H1 (cell line): ENCODE data around the gene TPM2. TPM values are rescaled to one million over a fixed set of nuclear protein-coding genes. Genes with fewer than 3 reads are reported as not detected.

Source experiments
- CTCF ChIA-PET: fragments of 300-600 bp; sonication (Branson Sonifier 250); formaldehyde crosslinking; loops from one replicate; lab custom pipeline; 2021; ENCODE audit not compliant: partially characterized antibody; lab: Charles Lee
- POLR2A ChIA-PET: fragments of 300-600 bp; sonication (Branson Sonifier 250); formaldehyde crosslinking; loops from one replicate; lab custom pipeline; 2021; ENCODE audit warnings: inconsistent platforms; ENCODE audit not compliant: partially characterized antibody; lab: Charles Lee
- DNase-seq, 2 experiments: peaks; one replicate each; pipeline versions ENCODE4 v3.0.0 to v3.0.0-alpha.2; 2010 to 2022; ENCODE audit warnings: low spot score in 2 of 2, low read depth in 1 of 2, mixed read lengths in 1 of 2
- FAIRE-seq: peaks from 2 replicates; lab custom pipeline; 2011; peaks lifted over from hg19 to GRCh38; lab: Jason Lieb, UNC
- H2AFZ ChIP-seq: 2 replicates; pipeline ENCODE4 v1.8.1; 2012; ENCODE audit warnings: low read length, inconsistent platforms
- H2AK5ac ChIP-seq: 2 replicates; pipeline ENCODE4 v1.6.1; 2013; ENCODE audit warnings: low read depth, low read length
- H2BK120ac ChIP-seq: replicated peaks from 2 replicates; pipeline ENCODE3; 2013; ENCODE audit warnings: low read depth, low read length, inconsistent platforms
- H2BK12ac ChIP-seq: 2 replicates; pipeline ENCODE4 v1.6.1; 2013; ENCODE audit warnings: low read depth, low read length
- H2BK15ac ChIP-seq: 2 replicates; pipeline ENCODE4 v1.6.1; 2013; ENCODE audit warnings: low read length
- H2BK20ac ChIP-seq: 2 replicates; pipeline ENCODE4 v1.6.1; 2013; ENCODE audit warnings: low read length
- H2BK5ac ChIP-seq: 2 replicates; pipeline ENCODE4 v1.6.1; 2013; ENCODE audit warnings: low read depth, low read length
- H3K14ac ChIP-seq: 2 replicates; pipeline ENCODE4 v1.6.1; 2013; ENCODE audit warnings: inconsistent platforms; ENCODE audit not compliant: insufficient read length
- H3K18ac ChIP-seq: 2 replicates; pipeline ENCODE4 v1.6.1; 2013; ENCODE audit warnings: low read length; ENCODE audit errors: extremely low read depth
- H3K23ac ChIP-seq: 2 replicates; pipeline ENCODE4 v1.6.1; 2013; ENCODE audit warnings: inconsistent platforms; ENCODE audit not compliant: insufficient read length
- H3K23me2 ChIP-seq: 2 replicates; pipeline ENCODE4 v1.6.1; 2013; ENCODE audit warnings: low read depth, low read length
- H3K27ac ChIP-seq: 2 replicates; pipeline ENCODE4 v1.6.1; 2011; ENCODE audit warnings: low read depth, low read length, inconsistent platforms
- H3K27me3 ChIP-seq, 4 experiments: replicated peaks in 1 of 4; 1 replicate in 1 of 4; 2 replicates in 3 of 4; pipeline versions ENCODE4 v1.6.1 to v1.8.1; 2011 to 2013; ENCODE audit warnings: low read length in 3 of 4, mild to moderate bottlenecking in 3 of 4, inconsistent platforms in 2 of 4, mixed read lengths in 2 of 4, moderate library complexity in 1 of 4; ENCODE audit not compliant: control insufficient read depth in 3 of 4, insufficient read depth in 3 of 4; ENCODE audit errors: extremely low read depth in 1 of 4
- H3K36me3 ChIP-seq, 4 experiments: 2 replicates each; pipeline versions ENCODE4 v1.6.1 to v1.8.1; 2011 to 2013; ENCODE audit warnings: mild to moderate bottlenecking in 4 of 4, low read length in 3 of 4, moderate library complexity in 2 of 4, control low read depth in 1 of 4, inconsistent platforms in 1 of 4; ENCODE audit not compliant: insufficient read depth in 4 of 4, control insufficient read depth in 2 of 4
- H3K4ac ChIP-seq: replicated peaks from 2 replicates; pipeline ENCODE3; 2013; ENCODE audit warnings: low read length, low read depth, mixed read lengths, inconsistent platforms; ENCODE audit not compliant: insufficient read length
- H3K4me1 ChIP-seq, 4 experiments: replicated peaks in 1 of 4; 1 replicate in 1 of 4; 2 replicates in 3 of 4; pipeline versions ENCODE4 v1.6.1 to v1.8.1; 2011 to 2013; ENCODE audit warnings: low read length in 3 of 4, inconsistent platforms in 2 of 4, mixed read lengths in 1 of 4; ENCODE audit not compliant: insufficient read depth in 4 of 4, control insufficient read depth in 3 of 4
- H3K4me2 ChIP-seq, 2 experiments: 2 replicates each; pipeline versions ENCODE4 v1.6.1 to v1.8.1; 2011 to 2013; ENCODE audit warnings: low read depth in 2 of 2, low read length in 2 of 2, control low read depth in 1 of 2, inconsistent platforms in 1 of 2, mild to moderate bottlenecking in 1 of 2; ENCODE audit not compliant: insufficient read depth in 1 of 2
- H3K4me3 ChIP-seq, 4 experiments: fragments of 200-600, 300-600 bp in 1 of 4; sonication (generic), shearing (Covaris generic), sonication (Bioruptor Twin) in 1 of 4; 2 replicates each; pipeline versions ENCODE4 v1.5.1 to v1.8.1; 2011 to 2016; ENCODE audit warnings: low read length in 4 of 4, low read depth in 3 of 4, control low read depth in 2 of 4, inconsistent platforms in 2 of 4, mild to moderate bottlenecking in 2 of 4, mixed read lengths in 1 of 4, moderate library complexity in 1 of 4; ENCODE audit not compliant: insufficient read depth in 2 of 4; ENCODE audit errors: extremely low read depth in 1 of 4
- H3K56ac ChIP-seq: replicated peaks from 2 replicates; pipeline ENCODE3; 2013; ENCODE audit warnings: low read depth, mild to moderate bottlenecking, mixed read lengths, low read length, inconsistent platforms; ENCODE audit not compliant: insufficient read length
- H3K79me1 ChIP-seq: 2 replicates; pipeline ENCODE4 v1.6.1; 2013; ENCODE audit warnings: low read depth, low read length, control low read depth
- H3K79me2 ChIP-seq, 2 experiments: 2 replicates each; pipeline versions ENCODE4 v1.6.1 to v1.8.1; 2012 to 2013; ENCODE audit warnings: low read length in 2 of 2, mild to moderate bottlenecking in 2 of 2, inconsistent platforms in 1 of 2; ENCODE audit not compliant: insufficient read depth in 2 of 2, control insufficient read depth in 1 of 2
- H3K9ac ChIP-seq, 4 experiments: replicated peaks in 1 of 4; 1 replicate in 1 of 4; 2 replicates in 3 of 4; pipeline versions ENCODE4 v1.6.1 to v1.8.1; 2011 to 2013; ENCODE audit warnings: low read depth in 3 of 4, low read length in 3 of 4, control low read depth in 2 of 4, mild to moderate bottlenecking in 2 of 4, moderate library complexity in 2 of 4, inconsistent platforms in 1 of 4; ENCODE audit errors: extremely low read depth in 1 of 4
- H3K9me3 ChIP-seq, 2 experiments: 2 replicates each; pipeline versions ENCODE4 v1.6.1 to v1.8.1; 2012 to 2013; ENCODE audit warnings: mild to moderate bottlenecking in 2 of 2, moderate library complexity in 2 of 2, control low read depth in 1 of 2, inconsistent platforms in 1 of 2, low read depth in 1 of 2, low read length in 1 of 2, mixed read lengths in 1 of 2; ENCODE audit not compliant: insufficient read depth in 2 of 2
- H4K20me1 ChIP-seq, 2 experiments: replicated peaks in 1 of 2; 2 replicates each; pipeline versions ENCODE3 to v1.8.1; 2011 to 2013; ENCODE audit warnings: inconsistent platforms in 2 of 2, low read length in 2 of 2, mild to moderate bottlenecking in 1 of 2; ENCODE audit not compliant: insufficient read depth in 2 of 2, control insufficient read depth in 1 of 2
- H4K5ac ChIP-seq: 2 replicates; pipeline ENCODE4 v1.6.1; 2013; ENCODE audit warnings: low read length, low read depth, mixed read lengths, inconsistent platforms; ENCODE audit not compliant: insufficient read length
- H4K8ac ChIP-seq: 2 replicates; pipeline ENCODE4 v1.8.0; 2013; ENCODE audit warnings: mild to moderate bottlenecking, moderate library complexity, low read length, inconsistent platforms; ENCODE audit not compliant: insufficient read depth; ENCODE audit errors: extremely low read depth
- H4K91ac ChIP-seq: replicated peaks from 2 replicates; pipeline ENCODE3; 2013; ENCODE audit warnings: low read length, mixed read lengths, inconsistent platforms; ENCODE audit not compliant: insufficient read length
- POLR2AphosphoS5 ChIP-seq: IDR thresholded peaks from 2 replicates; pipeline ENCODE4 v1.6.1; 2011; ENCODE audit warnings: low read depth, low read length
- RBBP5 ChIP-seq: IDR thresholded peaks from 2 replicates; pipeline ENCODE4 v1.7.1; 2012; ENCODE audit warnings: low read depth, mild to moderate bottlenecking, inconsistent platforms, low read length, moderate library complexity, borderline replicate concordance
- WGBS, 2 experiments: shearing (Covaris generic) in 1 of 2; methylation state at CpG; one replicate each; pipeline versions ENCODE4 v1.1.6 to v1.1.7; 2013 to 2015; ENCODE audit warnings: low lambda C conversion rate in 2 of 2, mixed read lengths in 2 of 2, inconsistent platforms in 1 of 2, low coverage in 1 of 2, missing lambda C conversion rate in 1 of 2; ENCODE audit not compliant: insufficient replicate concordance in 2 of 2, insufficient coverage in 1 of 2, insufficient read length in 1 of 2; ENCODE audit errors: extremely low coverage in 1 of 2, missing lambda C conversion rate in 1 of 2; 5-methylcytosine and 5-hydroxymethylcytosine counted together
- polyA plus RNA-seq, 7 experiments: library from polyadenylated mRNA; depleted of rRNA in 3 of 7; stranded (reverse) in 5 of 7; unstranded in 2 of 7; fragments of >200 nt in 5 of 7; fragments of 200-250 nt in 2 of 7; gene quantifications; 1 replicate in 5 of 7; 2 replicates in 1 of 7; 4 replicates in 1 of 7; pipeline versions ENCODE4 v1.2.1 to v1.2.3, GENCODE V29; 2011 to 2013; ENCODE audit warnings: missing spikeins in 2 of 7, mixed read lengths in 2 of 7
- total RNA-seq: library from RNA; stranded (reverse); fragmentation: NEBNext Ultra II Directional; extraction: Animal tissue kit (Norgen Biotek cat#: 25700); gene quantifications from 2 replicates; pipeline ENCODE4 v1.2.1, GENCODE V29; 2021

TPM2 gene
- total and polyA plus RNA-seq, 2 of the 8 experiments (the other 6 are each of a cell fraction or from before 2014, with no cell fraction given), result 62.5 to 181 TPM

DNA sequence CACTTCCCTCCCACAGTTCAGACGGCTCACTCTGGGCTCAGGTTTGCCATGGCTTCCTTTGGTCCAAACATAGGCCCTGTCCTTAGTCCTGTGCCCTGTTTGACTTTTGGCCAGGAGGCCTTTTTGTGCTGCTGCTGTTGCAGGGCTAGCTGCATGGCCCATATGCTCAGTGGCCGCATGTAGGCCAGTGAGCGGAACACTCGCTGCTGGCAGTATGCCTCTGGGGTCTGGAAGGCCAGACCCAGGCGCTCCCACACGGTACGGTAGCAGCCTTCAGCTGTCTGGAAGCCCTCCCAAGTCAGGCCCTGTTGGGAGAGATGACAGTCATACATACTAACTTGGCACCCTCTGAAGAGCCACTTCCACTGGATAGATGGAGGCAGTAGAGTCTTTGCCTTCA is 47.4 kb upstream of the TPM2 start:
- H2AFZ ChIP-seq, result no peak overlapping the region
- no peak overlapping the region for H4K5ac ChIP-seq
- no peak overlapping the region for H3K18ac ChIP-seq
- FAIRE-seq, result no peak
- no peak overlapping the region for H2BK20ac ChIP-seq
- H3K79me1 ChIP-seq, result peaks cover 3% of the 10 kb centered on the region; the same call in 1 of the 2 replicates
- no peak overlapping the region for H4K8ac ChIP-seq
- no peak overlapping the region for H3K14ac ChIP-seq
- WGBS, 2 experiments, result 94% methylated on average over 7 of the region's 7 CpGs; no CpG with 5 or more reads in 1 of the 2 experiments
- H3K23ac ChIP-seq, result no peak overlapping the region
- no peak overlapping the region for H2AK5ac ChIP-seq
- no peak overlapping the region for H2BK15ac ChIP-seq
- H3K4me2 ChIP-seq, result no peak overlapping the region
- no peak overlapping the region for H4K91ac ChIP-seq
- H2BK12ac ChIP-seq, result no peak overlapping the region
- POLR2A ChIA-PET, result interaction anchor here (1.0 to 4.8 kb wide), 5 partner anchors 10 to 46 kb away, joined by 3 to 35 read pairs (median 5); partner anchors contain the start of genes GBA2 and RGP1
- DNase-seq, result no peak
- no peak overlapping the region for H3K4ac ChIP-seq
- no peak overlapping the region for H3K9ac ChIP-seq
- peaks cover 27 to 66% (median 54%) of the 10 kb centered on the region in 4 experiments for H3K36me3 ChIP-seq
- no peaks in the 10 kb centered on the region for H3K27me3 ChIP-seq
- peaks cover 5% of the 10 kb centered on the region; the same call in 1 of the 2 replicates for H3K23me2 ChIP-seq
- no peak overlapping the region for H3K27ac ChIP-seq
- no peak for TF ChIP-seq RBBP5
- TF ChIP-seq POLR2AphosphoS5, result 0 out of 2 replicates have a peak, but pooled peaks have one; percentile 45
- peaks cover 0 to 6% (median 3%) of the 10 kb centered on the region in 4 experiments; a peak in 4 of 7 replicates for H3K4me1 ChIP-seq
- peaks cover 7 to 17% of the 10 kb centered on the region in 2 experiments for H4K20me1 ChIP-seq
- H3K79me2 ChIP-seq, result peaks cover 0 to 5% of the 10 kb centered on the region in 2 experiments; a peak in 1 of 4 replicates
- no peak overlapping the region for H2BK120ac ChIP-seq
- H2BK5ac ChIP-seq, result no peak overlapping the region
- CTCF ChIA-PET, result interaction anchor here (0.7 to 16.0 kb wide), 12 partner anchors 10 to 65 kb away, joined by 3 to 198 read pairs (median 4); partner anchors contain the start of genes GBA2 and RGP1
- no peak overlapping the region for H3K4me3 ChIP-seq
- H3K56ac ChIP-seq, result no peak overlapping the region
- no peaks in the 10 kb centered on the region; a peak in 1 of 4 replicates for H3K9me3 ChIP-seq
